K562 (cell line): Measurements from ENCODE around the gene TCEA3. TPM values are rescaled to one million over a fixed set of nuclear protein-coding genes. Genes with fewer than 3 reads are reported as not detected.
A peak's percentile ranks its signal among the peaks of the same experiment; 100 is the strongest.

ENCODE experiments used
- ARID1B ChIP-seq: fragments of 450-650 bp; IDR thresholded peaks from 2 replicates; pipeline ENCODE4 v1.6.1; 2016; ENCODE audit warnings: antibody characterized with exemption, mild to moderate bottlenecking, inconsistent platforms
- BRD9 ChIP-seq: fragments of 450-650 bp; IDR thresholded peaks from 2 replicates; pipeline ENCODE4 v1.6.1; 2018; ENCODE audit warnings: low read depth; ENCODE audit not compliant: partially characterized antibody
- CREM ChIP-seq: IDR thresholded peaks from 2 replicates; pipeline ENCODE4 v1.6.1; 2014; ENCODE audit warnings: antibody characterized with exemption, low read depth
- FOSL1 ChIP-seq: fragments of 200-800 bp; sonication (Bioruptor generic); conservative IDR thresholded peaks from 2 replicates; pipeline ENCODE4 v1.6.1; 2016; ENCODE audit warnings: missing genetic modification characterization, missing compliant biosample characterization
- HIVEP1 ChIP-seq: fragments of 250-450 bp; sonication (Bioruptor Pico); IDR thresholded peaks from 2 replicates; pipeline ENCODE4 v1.4.0; 2020; ENCODE audit warnings: mild to moderate bottlenecking
- HMGN3 ChIP-seq: IDR thresholded peaks from 2 replicates; pipeline ENCODE4 v1.6.1; 2011; ENCODE audit warnings: borderline replicate concordance, low read depth, mild to moderate bottlenecking, mixed read lengths, low read length; ENCODE audit not compliant: insufficient read length; ENCODE audit errors: extremely low read depth
- MCM2 ChIP-seq: fragments of 450-650 bp; IDR thresholded peaks from 2 replicates; pipeline ENCODE4 v1.6.1; 2017; ENCODE audit warnings: low read depth, mild to moderate bottlenecking
- ZBTB7A ChIP-seq: IDR thresholded peaks from 2 replicates; pipeline ENCODE4 v1.6.1; 2011; ENCODE audit warnings: low read depth, mild to moderate bottlenecking, low read length, moderate library complexity, borderline replicate concordance; ENCODE audit not compliant: control insufficient read depth
- ZNF76 ChIP-seq: fragments of 250-450 bp; sonication (Bioruptor Pico); IDR thresholded peaks from 2 replicates; pipeline ENCODE4 v1.4.0; 2020; ENCODE audit warnings: mild to moderate bottlenecking, moderate library complexity, borderline replicate concordance
- polyA plus RNA-seq, 8 experiments: library from polyadenylated mRNA; depleted of rRNA in 4 of 8; stranded (reverse) in 5 of 8; unstranded in 3 of 8; fragments of >200 nt; fragmentation: Nextera tagmentation in 2 of 8; fragmentation: Illumina TruSeq in 1 of 8; extraction: Ambion mirVana in 2 of 8; extraction: Trizol in 1 of 8; gene quantifications; 2 replicates each; pipeline versions ENCODE4 v1.2.1 to v1.2.3, GENCODE V29; 2011 to 2014; ENCODE audit warnings: inconsistent platforms in 1 of 8, missing spikeins in 1 of 8
- total RNA-seq, 7 experiments: library from RNA; depleted of rRNA in 6 of 7; stranded (reverse); fragments of >200 nt in 6 of 7; fragmentation: Illumina TruSeq in 2 of 7; extraction: Trizol in 2 of 7; gene quantifications; 2 replicates each; pipeline versions ENCODE4 v1.2.1 to v1.2.3, GENCODE V29; 2011 to 2021; ENCODE audit warnings: low replicate concordance in 1 of 7
- TF ChIP-seq, protein P1 (sequence below): sonication (generic); formaldehyde crosslinking; IDR thresholded peaks from 2 replicates; pipeline ENCODE4 v1.8.0; 2022; ENCODE audit warnings: mild to moderate bottlenecking, missing genetic modification reagents
- TF ChIP-seq, protein P2 (sequence below): fragments of 450-650 bp; IDR thresholded peaks from 2 replicates; pipeline ENCODE4 v1.6.1; 2017; ENCODE audit warnings: mild to moderate bottlenecking, moderate library complexity
- TF ChIP-seq, protein P3 (sequence below), 2 experiments: fragments of 450-650 bp; IDR thresholded peaks; 2 replicates each; pipeline ENCODE4 v1.6.1; 2016
- TF ChIP-seq, protein P4 (sequence below): fragments of 450-650 bp; formaldehyde crosslinking; IDR thresholded peaks from 2 replicates; pipeline ENCODE4 v1.4.0; 2022; ENCODE audit warnings: mild to moderate bottlenecking, moderate library complexity
- TF ChIP-seq, protein P5 (sequence below): fragments of 450-650 bp; IDR thresholded peaks from 2 replicates; pipeline ENCODE4 v1.6.1; 2016; ENCODE audit warnings: antibody characterized with exemption

The TCEA3 gene
- total and polyA plus RNA-seq, 9 of the 15 experiments (the other 6 are each of a cell fraction or from before 2014, with no cell fraction given), result 0.03 to 0.55 (median 0.36) TPM

DNA sequence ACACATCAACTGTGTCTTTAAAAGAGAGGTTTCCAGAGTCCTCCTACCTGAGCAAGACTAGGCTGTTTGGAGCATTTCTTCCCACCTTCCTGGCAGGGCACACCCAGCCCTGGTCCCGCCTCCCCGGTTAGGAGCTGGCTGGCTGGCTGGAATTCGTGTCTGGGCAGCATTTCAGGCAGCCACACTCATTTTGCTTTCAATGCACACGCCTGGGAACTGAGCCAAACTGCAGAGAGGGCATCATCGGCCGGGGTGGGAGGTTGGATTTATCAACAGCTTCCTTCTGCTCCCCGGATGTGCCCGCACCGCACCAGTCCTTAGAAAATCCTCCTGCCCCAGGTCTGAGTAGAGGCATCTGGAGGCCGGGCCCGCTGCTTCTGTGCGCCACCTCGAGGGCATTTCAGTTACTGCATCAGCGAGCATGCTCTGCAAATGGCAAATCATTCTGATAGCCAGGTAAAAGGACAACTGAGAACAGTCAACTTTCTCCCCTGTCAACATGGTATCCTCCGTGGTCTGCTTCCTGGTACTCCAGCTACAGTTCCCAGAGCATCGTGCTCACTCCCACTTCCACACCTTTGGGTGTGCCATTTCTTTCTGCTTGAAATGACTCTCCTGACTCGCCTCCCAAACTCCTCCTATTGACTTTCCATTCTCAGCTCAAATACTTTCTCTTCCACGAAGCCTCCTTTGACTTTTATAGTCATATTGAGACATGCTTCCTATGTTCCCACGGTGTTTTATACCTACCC is 20.6 kb downstream of the TCEA3 start (continued):
- TF ChIP-seq ARID1B (peak; percentile 70; the same call in 1 of the 2 replicates), MCM2 (no peak), HMGN3 (no peak), HIVEP1 (CRISPR knock-in tag) (no peak), FOSL1 (tag) (0 out of 2 replicates have a peak, but pooled peaks have one; percentile 6), CREM (peak; percentile 60; the same call in 1 of the 2 replicates), ZBTB7A (peak; percentile 47; the same call in 1 of the 2 replicates), BRD9 (no peak), ZNF76 (CRISPR knock-in tag) (no peak)
- TF ChIP-seq, protein P1, sequence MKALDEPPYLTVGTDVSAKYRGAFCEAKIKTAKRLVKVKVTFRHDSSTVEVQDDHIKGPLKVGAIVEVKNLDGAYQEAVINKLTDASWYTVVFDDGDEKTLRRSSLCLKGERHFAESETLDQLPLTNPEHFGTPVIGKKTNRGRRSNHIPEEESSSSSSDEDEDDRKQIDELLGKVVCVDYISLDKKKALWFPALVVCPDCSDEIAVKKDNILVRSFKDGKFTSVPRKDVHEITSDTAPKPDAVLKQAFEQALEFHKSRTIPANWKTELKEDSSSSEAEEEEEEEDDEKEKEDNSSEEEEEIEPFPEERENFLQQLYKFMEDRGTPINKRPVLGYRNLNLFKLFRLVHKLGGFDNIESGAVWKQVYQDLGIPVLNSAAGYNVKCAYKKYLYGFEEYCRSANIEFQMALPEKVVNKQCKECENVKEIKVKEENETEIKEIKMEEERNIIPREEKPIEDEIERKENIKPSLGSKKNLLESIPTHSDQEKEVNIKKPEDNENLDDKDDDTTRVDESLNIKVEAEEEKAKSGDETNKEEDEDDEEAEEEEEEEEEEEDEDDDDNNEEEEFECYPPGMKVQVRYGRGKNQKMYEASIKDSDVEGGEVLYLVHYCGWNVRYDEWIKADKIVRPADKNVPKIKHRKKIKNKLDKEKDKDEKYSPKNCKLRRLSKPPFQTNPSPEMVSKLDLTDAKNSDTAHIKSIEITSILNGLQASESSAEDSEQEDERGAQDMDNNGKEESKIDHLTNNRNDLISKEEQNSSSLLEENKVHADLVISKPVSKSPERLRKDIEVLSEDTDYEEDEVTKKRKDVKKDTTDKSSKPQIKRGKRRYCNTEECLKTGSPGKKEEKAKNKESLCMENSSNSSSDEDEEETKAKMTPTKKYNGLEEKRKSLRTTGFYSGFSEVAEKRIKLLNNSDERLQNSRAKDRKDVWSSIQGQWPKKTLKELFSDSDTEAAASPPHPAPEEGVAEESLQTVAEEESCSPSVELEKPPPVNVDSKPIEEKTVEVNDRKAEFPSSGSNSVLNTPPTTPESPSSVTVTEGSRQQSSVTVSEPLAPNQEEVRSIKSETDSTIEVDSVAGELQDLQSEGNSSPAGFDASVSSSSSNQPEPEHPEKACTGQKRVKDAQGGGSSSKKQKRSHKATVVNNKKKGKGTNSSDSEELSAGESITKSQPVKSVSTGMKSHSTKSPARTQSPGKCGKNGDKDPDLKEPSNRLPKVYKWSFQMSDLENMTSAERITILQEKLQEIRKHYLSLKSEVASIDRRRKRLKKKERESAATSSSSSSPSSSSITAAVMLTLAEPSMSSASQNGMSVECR (CRISPR knock-in tag), result no peak
- TF ChIP-seq, protein P2, sequence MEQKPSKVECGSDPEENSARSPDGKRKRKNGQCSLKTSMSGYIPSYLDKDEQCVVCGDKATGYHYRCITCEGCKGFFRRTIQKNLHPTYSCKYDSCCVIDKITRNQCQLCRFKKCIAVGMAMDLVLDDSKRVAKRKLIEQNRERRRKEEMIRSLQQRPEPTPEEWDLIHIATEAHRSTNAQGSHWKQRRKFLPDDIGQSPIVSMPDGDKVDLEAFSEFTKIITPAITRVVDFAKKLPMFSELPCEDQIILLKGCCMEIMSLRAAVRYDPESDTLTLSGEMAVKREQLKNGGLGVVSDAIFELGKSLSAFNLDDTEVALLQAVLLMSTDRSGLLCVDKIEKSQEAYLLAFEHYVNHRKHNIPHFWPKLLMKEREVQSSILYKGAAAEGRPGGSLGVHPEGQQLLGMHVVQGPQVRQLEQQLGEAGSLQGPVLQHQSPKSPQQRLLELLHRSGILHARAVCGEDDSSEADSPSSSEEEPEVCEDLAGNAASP, result no peak
- TF ChIP-seq, protein P3, sequence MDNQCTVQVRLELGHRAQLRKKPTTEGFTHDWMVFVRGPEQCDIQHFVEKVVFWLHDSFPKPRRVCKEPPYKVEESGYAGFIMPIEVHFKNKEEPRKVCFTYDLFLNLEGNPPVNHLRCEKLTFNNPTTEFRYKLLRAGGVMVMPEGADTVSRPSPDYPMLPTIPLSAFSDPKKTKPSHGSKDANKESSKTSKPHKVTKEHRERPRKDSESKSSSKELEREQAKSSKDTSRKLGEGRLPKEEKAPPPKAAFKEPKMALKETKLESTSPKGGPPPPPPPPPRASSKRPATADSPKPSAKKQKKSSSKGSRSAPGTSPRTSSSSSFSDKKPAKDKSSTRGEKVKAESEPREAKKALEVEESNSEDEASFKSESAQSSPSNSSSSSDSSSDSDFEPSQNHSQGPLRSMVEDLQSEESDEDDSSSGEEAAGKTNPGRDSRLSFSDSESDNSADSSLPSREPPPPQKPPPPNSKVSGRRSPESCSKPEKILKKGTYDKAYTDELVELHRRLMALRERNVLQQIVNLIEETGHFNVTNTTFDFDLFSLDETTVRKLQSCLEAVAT (IDR thresholded peaks at IDR 0.05), result 0 out of 4 replicates have a peak, but pooled peaks of 1 of the 2 experiments have one; percentile 15
- TF ChIP-seq, protein P4, sequence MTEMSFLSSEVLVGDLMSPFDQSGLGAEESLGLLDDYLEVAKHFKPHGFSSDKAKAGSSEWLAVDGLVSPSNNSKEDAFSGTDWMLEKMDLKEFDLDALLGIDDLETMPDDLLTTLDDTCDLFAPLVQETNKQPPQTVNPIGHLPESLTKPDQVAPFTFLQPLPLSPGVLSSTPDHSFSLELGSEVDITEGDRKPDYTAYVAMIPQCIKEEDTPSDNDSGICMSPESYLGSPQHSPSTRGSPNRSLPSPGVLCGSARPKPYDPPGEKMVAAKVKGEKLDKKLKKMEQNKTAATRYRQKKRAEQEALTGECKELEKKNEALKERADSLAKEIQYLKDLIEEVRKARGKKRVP (CRISPR knock-in tag), result no peak
- TF ChIP-seq, protein P5, sequence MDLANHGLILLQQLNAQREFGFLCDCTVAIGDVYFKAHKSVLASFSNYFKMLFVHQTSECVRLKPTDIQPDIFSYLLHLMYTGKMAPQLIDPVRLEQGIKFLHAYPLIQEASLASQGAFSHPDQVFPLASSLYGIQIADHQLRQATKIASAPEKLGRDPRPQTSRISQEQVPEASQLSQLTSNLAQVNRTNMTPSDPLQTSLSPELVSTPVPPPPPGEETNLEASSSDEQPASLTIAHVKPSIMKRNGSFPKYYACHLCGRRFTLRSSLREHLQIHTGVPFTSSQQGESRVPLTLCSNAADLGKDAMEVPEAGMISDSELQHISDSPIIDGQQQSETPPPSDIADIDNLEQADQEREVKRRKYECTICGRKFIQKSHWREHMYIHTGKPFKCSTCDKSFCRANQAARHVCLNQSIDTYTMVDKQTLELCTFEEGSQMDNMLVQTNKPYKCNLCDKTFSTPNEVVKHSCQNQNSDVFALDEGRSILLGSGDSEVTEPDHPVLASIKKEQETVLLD, result no peak; the same call in 1 of the 2 replicates
